Epidermal melanocyte (primary cell): ENCODE measurements around the gene RPL31.

Experiments
- DNase-seq: peaks from one replicate; pipeline ENCODE4 v3.0.0; 2011; ENCODE audit warnings: low spot score; ENCODE audit not compliant: insufficient read length

Gene RPL31

DNA sequence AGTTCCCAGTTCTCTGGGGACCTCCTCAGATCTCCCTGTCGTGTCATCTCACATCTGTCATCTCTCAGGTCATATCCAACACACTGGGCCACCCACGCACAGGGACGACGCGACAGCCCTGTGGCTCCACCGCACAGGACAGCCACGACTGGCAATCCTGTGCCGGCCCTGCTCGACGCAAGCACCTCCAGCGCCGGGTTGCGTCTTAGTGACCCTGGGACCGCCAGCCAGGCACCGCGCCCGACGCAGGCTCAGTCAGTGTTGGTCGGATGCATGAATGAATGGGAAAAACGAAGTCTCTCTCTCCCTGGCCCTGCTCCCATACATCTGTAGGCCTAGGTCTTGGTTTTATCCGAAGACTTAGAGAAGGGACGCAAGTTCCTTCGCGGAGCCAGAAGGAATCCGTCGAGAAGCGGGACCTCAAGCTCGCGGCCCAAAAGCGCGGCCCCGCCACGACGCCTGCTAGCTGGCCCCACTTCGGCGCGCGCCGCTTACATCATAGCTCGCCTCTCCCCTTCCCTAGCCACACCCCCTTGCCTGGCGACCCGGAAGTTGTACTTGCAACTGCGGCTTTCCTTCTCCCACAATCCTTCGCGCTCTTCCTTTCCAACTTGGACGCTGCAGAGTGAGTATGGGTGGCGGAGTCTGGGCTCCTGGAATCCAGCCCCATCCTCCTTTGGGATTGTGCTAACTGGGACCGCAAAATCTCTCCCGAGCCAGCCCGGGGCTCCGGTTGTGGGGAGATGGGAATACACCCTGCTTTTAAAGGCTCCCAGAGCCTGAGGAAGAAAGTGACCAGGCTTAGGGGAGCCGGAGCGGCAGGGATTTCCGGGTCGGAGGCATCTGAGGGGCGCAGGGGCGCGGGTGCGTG lies at the start of gene RPL31:
TSS of gene RPL31 (plus strand) at position 599 of the 871 bp plus-strand sequence. CDS start 413 bp downstream, outside the sequence.
- peak; percentile 99 for DNase-seq

DNA sequence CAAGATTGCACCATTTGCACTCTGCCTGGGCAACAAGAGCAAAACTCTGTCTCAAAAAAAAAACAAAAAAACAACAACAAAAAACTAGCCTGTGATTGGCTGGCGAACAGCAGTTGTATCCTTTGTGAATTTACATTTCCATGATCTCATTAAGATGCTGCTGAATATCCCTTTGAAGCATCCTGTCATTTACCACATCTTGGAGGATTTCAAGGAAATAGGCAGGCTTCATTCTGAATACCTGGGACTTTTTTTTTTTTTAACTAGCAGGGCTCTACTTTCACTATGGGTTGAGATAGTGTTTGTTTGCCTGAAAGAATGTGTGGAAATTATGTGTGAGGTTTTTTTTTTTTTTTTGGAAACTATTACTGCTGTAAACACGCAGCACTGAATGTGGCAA lies 49.6 kb upstream of the RPL31 start:
- no peak for DNase-seq

DNA sequence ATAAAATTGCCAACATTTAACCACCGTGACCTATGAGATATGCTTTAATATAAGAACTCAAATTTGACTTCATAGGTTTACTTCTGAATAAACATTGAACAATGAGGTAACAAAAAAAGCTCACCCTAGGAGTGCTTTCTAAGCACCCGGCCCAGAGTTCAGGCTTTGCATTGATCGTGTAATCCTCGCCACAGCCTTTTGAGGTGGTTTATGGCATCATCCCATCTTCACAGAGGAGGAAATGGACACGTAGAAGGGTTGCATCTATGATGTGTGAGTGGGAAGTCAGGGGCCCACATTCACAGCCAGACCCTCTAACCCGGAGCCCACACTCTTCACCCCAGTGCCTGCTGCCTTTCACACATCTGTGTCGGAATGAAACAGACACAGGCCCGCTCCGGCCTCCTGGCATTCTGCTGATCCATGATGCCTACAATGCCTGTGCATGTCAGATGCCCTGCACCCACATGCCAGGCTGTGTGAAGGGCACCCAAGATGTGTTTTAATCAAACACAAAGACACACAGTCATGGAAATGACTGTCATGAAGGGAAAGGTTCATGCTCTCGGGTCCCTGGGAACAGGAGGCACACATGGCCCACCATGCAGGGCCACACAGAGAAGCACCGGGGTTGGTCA lies 48.6 kb upstream of the RPL31 start:
- DNase-seq: no peak

DNA sequence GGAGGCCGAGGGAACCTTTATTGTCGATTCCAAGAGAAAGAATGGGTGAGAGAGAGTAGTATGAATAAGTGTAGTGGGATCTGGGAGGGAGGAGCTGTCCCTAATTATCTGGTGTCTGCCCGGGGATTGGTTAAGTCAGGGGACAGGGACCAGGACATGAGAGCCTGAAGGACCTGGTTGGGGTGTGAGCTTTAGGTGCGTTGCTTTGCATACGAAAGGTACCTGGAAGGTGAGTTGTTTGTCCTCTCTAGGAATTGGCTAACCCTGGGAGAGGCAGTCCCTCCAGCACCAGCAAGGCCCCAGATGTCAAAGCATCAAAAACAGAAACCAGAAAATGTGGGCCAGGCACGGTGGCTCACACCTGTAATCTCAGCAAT lies 48.1 kb upstream of the RPL31 start:
- no peak for DNase-seq

DNA sequence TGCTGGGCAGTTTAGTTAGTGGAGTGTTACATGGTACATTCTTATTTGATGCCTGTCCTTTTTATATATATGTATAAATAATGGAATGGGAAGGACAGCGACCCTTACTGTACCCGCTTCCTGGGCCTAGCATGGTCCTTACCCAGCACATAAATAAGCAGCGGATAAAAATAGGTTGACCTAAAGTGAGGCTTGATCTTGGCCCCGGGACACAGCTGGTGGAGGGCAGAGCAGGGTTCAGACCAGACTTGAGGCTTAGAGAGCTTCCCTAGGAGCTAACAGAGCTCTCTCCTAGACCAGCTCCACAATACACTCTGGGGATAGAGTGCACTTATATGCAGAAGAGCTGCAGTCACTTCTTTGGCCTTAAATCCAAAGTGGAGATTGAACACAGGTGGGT lies 46.9 kb upstream of the RPL31 start:
- no peak for DNase-seq

DNA sequence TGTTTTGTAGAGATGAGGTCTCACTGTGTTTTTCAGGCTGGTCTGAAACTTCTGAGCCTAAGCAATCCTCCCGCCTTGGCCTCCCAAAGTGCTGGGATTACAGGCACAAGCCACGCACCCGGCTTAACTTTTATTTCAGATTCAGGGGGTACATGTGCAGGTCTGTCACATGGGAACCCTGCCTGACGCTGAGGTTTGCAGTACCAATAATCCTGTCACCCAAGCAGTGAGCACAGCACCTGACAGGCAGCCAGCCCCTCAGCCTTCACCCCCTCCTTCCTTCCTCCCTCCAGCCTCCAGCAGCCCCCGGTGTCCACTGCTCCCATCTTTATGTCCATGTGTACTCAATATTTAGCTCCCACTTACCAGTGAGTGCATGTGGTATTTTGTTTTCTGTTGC lies 46.0 kb upstream of the RPL31 start:
- no peak for DNase-seq

DNA sequence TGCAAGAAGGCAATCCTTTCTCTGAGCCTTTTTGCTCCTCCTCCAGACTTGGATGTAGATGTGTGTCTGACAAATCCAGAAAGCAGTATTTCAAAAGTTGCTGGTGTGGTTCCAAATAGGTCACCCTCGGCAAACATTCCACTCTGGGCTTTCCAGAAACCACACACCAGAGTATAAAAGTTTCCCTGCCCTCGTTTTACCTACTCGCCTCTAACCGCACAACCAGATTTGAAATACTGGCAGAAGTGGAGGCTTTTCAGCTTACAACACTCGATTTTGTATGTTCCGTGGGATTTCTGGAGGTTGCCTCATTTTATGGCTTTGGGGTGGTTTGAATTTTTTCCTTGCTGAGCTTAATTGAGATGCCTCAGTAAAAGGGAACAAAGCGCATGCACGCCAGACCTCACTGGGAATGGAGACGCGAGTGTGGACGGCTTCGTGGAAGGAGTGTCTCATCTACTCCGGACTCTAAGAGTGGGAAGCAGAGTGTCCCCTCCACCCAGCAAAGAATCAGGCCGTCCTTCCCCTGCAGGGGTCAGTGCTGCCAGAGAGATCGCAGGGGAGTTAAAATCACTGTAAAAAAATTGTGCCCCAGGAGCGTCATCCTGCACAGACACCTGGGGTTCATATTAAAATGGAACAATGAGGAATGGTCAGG lies 44.0 kb upstream of the RPL31 start:
- peak; percentile 54 for DNase-seq

DNA sequence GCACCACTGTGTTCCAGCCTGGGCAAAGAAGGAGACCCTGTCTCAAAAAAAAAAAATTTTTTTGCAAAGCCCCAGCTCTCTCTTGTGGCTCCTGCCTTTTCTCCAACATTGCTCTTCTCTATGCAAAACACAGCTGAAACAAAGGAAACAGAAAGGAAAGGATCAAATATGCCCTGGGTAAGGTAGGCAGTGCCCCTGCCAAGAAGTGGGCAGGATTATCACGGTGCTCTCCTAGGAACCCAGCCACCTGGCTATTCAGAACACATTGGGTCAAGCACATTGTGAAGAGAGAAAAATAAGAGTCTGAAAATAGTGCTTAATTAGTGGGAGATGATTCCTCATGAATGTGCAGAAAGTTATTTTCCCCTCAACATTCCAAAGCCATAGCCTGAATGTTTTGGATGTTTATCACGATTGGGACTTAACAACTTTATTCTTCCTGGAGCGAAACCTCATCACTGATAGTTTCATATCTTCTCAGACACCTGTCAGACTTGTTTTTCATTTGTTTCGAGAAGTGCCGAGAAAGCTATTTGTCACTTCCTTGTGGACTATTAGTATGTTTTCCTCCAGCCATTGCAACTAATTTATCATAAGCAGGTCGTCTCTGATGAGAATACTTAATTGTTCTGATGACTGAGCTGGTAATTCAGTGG lies 42.7 kb upstream of the RPL31 start:
- DNase-seq: no peak

DNA sequence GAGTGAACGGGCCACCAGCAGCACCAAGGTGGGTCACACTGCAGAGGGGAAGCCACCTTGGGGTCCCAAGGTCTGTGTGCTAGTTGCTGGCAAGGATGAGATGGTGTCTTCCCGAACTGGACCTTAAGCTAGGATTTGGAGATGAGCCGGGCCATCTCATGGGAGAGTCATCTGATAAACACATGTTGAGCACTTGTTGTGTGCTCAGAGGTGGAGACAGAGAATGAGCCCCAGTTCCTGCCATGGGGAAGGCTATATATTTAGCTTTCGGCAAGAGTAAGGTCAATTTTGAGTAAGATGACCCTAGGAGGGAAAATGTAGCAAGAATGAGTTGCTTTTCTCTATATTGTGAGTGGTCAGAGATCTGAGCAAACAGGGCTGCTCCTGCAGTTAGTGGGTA lies 41.4 kb upstream of the RPL31 start:
- DNase-seq: no peak

DNA sequence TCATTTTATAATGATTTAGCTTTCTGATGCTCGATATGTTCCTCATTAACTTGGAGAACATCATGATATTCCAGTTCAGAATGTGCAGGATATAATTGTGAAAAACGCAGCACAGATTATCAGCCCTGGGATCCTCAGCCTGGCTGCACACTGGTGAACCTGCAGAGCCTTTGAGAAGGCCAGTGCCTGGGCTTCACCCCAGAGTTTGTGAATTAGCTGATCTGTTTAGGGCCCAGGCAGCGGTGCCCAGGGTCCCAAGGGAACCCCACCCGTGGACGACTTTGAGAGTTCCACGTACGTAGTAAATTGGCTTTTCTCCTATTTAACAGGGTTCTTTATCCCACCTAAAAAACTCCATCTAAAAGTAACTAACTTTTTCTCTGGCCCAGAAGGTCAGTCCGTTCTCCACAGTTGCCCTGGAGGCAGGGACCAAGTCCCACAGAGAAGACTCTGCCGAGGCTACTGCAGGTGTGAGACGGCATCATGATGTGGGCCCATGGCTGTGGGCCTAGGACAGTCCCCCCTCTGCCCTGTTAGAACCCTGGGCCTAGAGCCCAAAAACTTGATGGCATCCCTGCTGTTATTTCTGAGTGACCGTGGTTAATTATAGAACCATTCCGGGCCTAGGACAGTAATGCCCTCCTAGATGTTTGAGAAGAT lies 39.6 kb upstream of the RPL31 start:
- DNase-seq: no peak

DNA sequence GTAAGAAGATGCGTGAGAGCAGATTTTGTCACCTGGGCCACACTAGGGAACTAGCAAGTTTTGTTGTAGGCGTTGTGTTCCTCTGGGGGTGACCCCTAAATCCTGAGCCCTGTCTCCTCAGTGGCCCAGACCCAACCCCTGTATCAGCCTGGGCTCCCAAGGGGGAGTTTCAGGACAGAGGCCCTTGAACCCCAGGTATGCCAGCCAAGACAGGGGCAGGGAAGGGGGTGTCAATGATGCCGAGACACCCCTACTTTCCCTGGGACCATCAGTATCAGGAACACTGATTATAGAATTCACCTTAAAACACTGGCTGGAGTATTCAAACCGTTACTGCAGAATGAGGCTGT lies 39.1 kb upstream of the RPL31 start:
- DNase-seq: no peak

DNA sequence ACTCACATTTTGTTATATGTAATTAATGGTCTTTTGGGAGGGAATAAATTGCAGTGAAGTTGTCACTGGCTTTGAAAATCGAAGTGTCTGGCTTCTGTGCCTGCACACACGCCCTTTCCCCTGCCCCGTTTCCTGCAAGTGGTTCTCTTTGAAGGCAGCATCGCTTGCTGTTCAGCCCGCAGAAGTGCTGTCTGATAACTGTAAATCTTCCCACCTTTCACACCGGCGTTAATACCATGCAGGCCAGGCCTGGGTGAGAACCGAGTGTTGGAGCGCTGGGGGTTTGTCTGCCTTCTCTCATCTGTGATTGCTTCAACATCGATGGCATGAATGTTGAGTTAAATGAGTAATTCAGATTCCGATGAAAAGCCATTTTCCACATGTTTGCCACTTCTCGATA lies 37.9 kb upstream of the RPL31 start:
- DNase-seq: no peak

DNA sequence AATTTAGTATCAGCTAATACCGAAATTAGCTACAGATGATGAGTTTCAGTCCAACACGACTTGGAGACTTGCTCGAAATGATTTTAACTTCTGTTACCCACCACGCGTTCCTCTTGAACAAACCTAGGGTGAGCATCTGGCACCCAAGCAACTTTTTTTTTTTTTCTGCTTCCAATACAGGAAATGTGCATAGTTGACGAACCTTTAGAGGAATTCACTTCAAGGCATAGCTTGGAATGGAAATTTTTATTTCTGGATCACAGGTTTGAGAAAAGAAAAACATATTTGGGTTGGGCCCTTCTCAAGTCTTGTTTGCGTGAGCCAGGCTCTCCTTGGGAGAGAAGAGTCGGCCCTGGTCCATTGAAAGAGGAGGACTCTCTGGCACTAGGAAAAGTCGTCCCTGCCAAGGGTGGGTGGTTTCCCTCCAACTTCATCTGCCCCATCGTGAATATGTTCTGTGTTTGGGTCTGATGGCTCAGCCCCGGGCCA lies 37.4 kb upstream of the RPL31 start:
- no peak for DNase-seq

DNA sequence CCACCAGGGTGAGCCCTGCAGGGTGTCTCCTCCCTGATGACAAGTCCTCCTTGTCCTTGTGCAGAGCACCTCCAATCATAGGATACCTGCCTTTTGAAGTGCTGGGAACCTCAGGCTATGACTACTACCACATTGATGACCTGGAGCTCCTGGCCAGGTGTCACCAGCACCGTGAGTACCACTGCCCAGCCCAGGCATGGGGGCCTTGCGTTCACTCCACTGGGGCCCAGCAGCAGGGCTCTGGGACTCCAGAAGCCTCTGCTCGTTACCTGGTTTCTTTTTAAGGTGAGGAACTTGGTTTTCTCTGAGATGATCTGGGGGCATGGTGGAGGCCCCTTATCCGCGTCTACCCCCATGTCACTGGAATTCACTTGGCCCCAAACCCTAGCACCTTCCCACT lies 36.5 kb upstream of the RPL31 start:
- no peak for DNase-seq

DNA sequence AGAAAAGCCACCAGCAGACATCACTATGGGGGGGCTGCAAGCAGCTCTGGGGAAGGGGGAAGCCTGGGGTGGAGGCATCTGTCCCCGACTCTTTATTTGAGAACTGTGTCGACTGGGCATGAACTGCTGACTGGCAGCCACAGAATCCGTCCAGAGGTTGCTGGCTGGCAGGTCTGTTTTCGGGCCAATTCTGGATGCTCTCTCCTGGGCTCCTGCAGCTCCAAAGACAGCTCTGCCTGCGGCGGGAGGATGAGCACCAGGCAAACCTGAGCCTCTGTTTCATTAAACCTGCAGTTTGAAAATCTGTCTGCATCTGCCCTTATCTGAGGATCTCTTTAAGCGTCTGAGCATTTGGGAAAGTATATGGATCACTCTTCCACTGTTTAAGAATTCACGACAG lies 34.4 kb upstream of the RPL31 start:
- DNase-seq: no peak

DNA sequence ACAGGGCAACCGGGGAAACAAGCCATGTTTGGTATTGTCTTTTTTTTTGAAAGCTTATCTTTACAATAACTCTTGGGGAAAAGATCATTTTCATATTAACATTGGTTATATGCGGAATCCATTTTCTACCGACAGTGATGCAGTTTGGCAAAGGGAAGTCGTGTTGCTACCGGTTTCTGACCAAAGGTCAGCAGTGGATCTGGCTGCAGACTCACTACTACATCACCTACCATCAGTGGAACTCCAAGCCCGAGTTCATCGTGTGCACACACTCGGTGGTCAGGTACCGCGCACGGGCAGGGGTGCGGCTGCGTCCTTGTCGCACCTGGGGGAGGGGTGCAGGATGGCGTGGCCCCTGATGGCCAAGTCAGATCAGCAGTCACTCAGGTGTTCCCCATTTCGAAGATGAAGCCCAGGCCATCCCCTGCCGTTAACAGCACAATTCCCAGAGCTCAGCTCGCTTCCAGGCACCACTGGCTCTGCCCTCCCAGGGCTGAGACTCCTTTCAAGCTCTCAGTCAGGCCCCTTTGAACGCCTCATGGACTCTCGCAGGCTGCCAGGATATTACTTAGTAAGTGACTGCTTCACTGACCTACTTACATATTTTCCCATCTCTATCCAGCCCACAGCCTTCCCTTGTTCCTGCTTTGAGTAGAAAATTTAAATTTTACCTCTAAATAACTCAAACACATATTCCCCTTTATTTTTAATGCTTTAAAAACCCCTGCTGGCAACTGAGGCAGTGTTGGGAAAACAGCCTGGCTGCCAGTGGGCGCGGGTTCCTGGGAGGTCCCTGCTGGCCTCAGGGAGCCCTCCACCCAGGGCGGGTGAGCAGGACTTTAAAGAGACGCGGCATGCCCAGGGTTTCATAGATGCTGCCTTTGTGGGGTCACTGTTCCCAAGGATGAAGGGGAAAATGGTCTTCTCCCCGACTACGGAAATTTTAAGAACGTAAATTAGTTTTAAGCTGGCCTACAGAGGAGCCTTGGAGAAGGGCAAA lies 33.6 kb upstream of the RPL31 start:
- no peak for DNase-seq

DNA sequence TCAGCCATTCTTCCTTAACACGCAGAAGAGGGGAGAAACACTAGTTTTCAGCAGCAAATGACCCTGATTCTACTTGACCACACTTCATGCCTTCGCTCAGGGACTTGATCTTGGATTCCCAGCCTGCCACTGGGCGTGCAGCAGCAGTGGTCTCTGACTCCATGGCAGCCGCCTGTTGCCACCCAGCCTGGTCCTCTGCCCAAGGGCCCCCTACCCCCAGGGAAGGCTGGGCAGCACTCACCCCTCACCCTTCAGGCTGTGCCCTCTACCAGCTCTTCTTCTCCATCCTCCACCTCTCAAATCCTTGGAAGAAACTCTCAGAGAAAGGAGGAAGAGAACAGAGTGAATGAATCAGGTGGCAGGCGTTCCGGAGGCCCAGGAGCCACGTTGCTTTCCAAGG lies 32.1 kb upstream of the RPL31 start:
- no peak for DNase-seq

DNA sequence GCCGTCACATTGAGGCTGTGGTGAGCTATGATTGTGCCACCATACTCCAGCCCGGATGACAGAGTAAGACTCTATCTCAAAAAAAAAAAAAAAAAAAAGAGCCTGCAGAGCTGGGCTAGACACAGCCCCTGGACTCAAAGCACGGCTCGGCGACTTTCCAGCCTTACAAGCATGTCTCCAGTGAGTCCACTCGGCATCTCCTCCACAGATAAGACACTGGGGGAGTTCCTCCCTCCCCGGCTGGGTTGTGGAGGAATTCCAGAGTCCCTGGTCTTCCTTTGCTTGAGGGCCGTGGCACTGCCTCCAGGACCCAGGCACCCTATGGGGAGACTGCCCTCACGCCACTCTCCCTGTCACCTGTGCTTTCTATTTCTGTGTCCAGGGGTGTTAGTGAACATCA lies 30.9 kb upstream of the RPL31 start:
- DNase-seq: no peak

DNA sequence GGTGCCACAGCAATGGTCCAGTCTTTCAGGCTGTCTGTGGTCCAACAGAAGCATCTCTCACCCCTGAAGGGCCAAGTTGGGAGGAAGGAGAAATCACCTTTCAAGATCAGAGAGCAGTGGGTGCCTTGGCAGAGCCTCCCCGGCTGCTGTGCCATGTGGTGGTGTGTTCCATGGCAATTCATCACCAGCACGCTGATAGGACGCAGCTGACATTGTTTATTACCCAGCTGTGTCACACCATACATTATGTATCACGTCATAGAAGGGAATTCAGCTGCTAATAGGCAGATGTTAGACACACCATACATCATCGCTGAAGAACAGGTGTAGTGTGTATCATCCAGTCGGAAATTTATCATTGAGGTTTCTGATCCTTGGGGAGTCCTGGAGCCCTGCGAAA lies 29.6 kb upstream of the RPL31 start:
- DNase-seq: no peak
